Neuronal stem cell (in vitro differentiated cells): ENCODE data around the gene KCNA2.

Source experiments
- DNase-seq: peaks from one replicate; pipeline ENCODE4 v3.0.0-alpha.2; 2013; ENCODE audit warnings: low spot score
- H2AFZ ChIP-seq: one replicate; pipeline ENCODE4 v1.6.1; 2013; ENCODE audit warnings: mild to moderate bottlenecking, low read length, inconsistent platforms
- H2AK5ac ChIP-seq: 2 replicates; pipeline ENCODE4 v1.6.1; 2013; ENCODE audit warnings: low read depth, mild to moderate bottlenecking, inconsistent platforms, low read length, moderate library complexity, mixed read lengths
- H2BK120ac ChIP-seq: 2 replicates; pipeline ENCODE4 v1.6.1; 2013; ENCODE audit warnings: low read depth, mild to moderate bottlenecking, inconsistent platforms, low read length, moderate library complexity, mixed read lengths
- H2BK12ac ChIP-seq: one replicate; pipeline ENCODE4 v1.6.1; 2013; ENCODE audit warnings: low read length, inconsistent platforms
- H2BK15ac ChIP-seq: 2 replicates; pipeline ENCODE4 v1.6.1; 2013; ENCODE audit warnings: mild to moderate bottlenecking, low read length, inconsistent platforms, mixed read lengths
- H2BK5ac ChIP-seq: one replicate; pipeline ENCODE4 v1.6.1; 2013; ENCODE audit warnings: inconsistent platforms, mild to moderate bottlenecking, low read length, moderate library complexity
- H3K14ac ChIP-seq: one replicate; pipeline ENCODE4 v1.6.1; 2013; ENCODE audit warnings: low read length, inconsistent platforms
- H3K18ac ChIP-seq: 2 replicates; pipeline ENCODE4 v1.6.1; 2013; ENCODE audit warnings: low read length, inconsistent platforms
- H3K23ac ChIP-seq: 2 replicates; pipeline ENCODE4 v1.6.1; 2013; ENCODE audit warnings: low read depth, mild to moderate bottlenecking, mixed read lengths, low read length, inconsistent platforms; ENCODE audit not compliant: poor library complexity
- H3K27ac ChIP-seq: replicated peaks from 3 replicates; pipeline ENCODE4 v1.5.1; 2013; ENCODE audit warnings: low read length, inconsistent platforms
- H3K27me3 ChIP-seq, 3 experiments: 2 replicates each; pipeline ENCODE4 v1.6.1; 2013; ENCODE audit warnings: low read length in 3 of 3, mild to moderate bottlenecking in 2 of 3, inconsistent platforms in 1 of 3, low read depth in 1 of 3, mixed read lengths in 1 of 3, moderate library complexity in 1 of 3; ENCODE audit not compliant: control insufficient read depth in 3 of 3, insufficient read depth in 3 of 3
- H3K36me3 ChIP-seq, 2 donors: replicated peaks in 1 of 2; 2 replicates each; pipeline ENCODE4 v1.6.1; 2013; ENCODE audit warnings: low read length in 2 of 2; ENCODE audit not compliant: control insufficient read depth in 2 of 2, insufficient read depth in 2 of 2
- H3K4ac ChIP-seq: 2 replicates; pipeline ENCODE4 v1.6.1; 2013; ENCODE audit warnings: inconsistent platforms, mild to moderate bottlenecking, low read length, moderate library complexity
- H3K4me1 ChIP-seq, 2 donors: 1 replicate in 1 of 2; 2 replicates in 1 of 2; pipeline ENCODE4 v1.6.1; 2013; ENCODE audit warnings: low read length in 2 of 2, low read depth in 1 of 2; ENCODE audit not compliant: control insufficient read depth in 2 of 2, insufficient read depth in 1 of 2
- H3K4me2 ChIP-seq: one replicate; pipeline ENCODE4 v1.6.1; 2013; ENCODE audit warnings: mild to moderate bottlenecking, low read length, inconsistent platforms; ENCODE audit not compliant: insufficient read depth, poor library complexity, severe bottlenecking
- H3K4me3 ChIP-seq, 2 donors: 2 replicates each; pipeline ENCODE4 v1.5.1; 2013; ENCODE audit warnings: low read length in 2 of 2, mild to moderate bottlenecking in 2 of 2, inconsistent platforms in 1 of 2, moderate library complexity in 1 of 2
- H3K79me1 ChIP-seq: one replicate; pipeline ENCODE4 v1.6.1; 2013; ENCODE audit warnings: low read depth, mild to moderate bottlenecking, inconsistent platforms, low read length, moderate library complexity
- H3K9ac ChIP-seq: one replicate; pipeline ENCODE4 v1.6.1; 2013; ENCODE audit warnings: mild to moderate bottlenecking, low read depth, low read length, inconsistent platforms; ENCODE audit not compliant: poor library complexity
- H3K9me3 ChIP-seq, 2 donors: replicated peaks in 1 of 2; 2 replicates each; pipeline versions ENCODE3 to v1.6.1; 2013; ENCODE audit warnings: low read length in 2 of 2, mild to moderate bottlenecking in 2 of 2, inconsistent platforms in 1 of 2, low read depth in 1 of 2, mixed read lengths in 1 of 2, moderate library complexity in 1 of 2; ENCODE audit not compliant: control insufficient read depth in 2 of 2, insufficient read depth in 1 of 2
- H4K8ac ChIP-seq: one replicate; pipeline ENCODE4 v1.6.1; 2013; ENCODE audit warnings: low read depth, mild to moderate bottlenecking, inconsistent platforms, low read length, moderate library complexity
- H4K91ac ChIP-seq: one replicate; pipeline ENCODE4 v1.6.1; 2013; ENCODE audit warnings: low read length, low read depth, mild to moderate bottlenecking, inconsistent platforms; ENCODE audit not compliant: poor library complexity
- WGBS, 2 donors: extraction: QIAGEN DNeasy Blood & Tissue Kit; methylation state at CpG; one replicate each; pipeline ENCODE4 v1.1.7; 2013; ENCODE audit warnings: missing lambda C conversion rate in 2 of 2, mixed read lengths in 1 of 2; ENCODE audit not compliant: insufficient read length in 2 of 2, insufficient replicate concordance in 1 of 2; ENCODE audit errors: extremely low coverage in 2 of 2; 5-methylcytosine and 5-hydroxymethylcytosine counted together

KCNA2 gene

DNA sequence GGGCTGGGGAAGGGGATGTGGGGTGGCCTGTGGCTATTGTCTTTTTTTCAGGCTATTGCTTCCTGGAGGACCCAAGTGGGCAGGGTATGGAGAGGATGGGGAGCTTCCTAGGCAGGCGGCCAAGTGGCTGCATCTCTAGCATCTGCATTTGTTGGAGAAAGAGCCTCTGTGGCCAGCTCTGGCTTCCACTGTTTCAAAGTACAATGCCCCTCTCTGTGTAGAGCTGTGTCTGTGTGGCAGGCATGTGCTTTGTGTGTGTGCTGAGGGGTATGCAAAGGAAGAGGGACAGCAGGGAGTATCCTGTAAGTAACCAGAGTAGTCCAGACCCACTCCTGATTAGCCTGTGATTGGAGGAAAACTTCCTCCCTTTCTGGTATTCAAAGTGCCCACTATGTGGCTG lies 40.6 kb downstream of the KCNA2 start:
- Histone ChIP-seq H3K27me3 (peaks cover 0 to 14% (median 0%) of the 10 kb centered on the region in 3 experiments), H3K4me1 (peaks cover 0 to 5% of the 10 kb centered on the region in 2 donors), H2AFZ (peak overlapping the region; percentile 29), H4K91ac (no peak overlapping the region), H3K18ac (no peak overlapping the region), H3K14ac (no peak overlapping the region), H3K9ac (no peak overlapping the region), H3K4me3 (no peak overlapping the region), H3K4ac (no peak overlapping the region), H2BK5ac (no peak overlapping the region), H3K23ac (no peak overlapping the region), H3K36me3 (no peaks in the 10 kb centered on the region), H3K4me2 (no peak overlapping the region), H2AK5ac (no peak overlapping the region), H3K9me3 (peaks cover 0 to 4% of the 10 kb centered on the region in 2 donors), H4K8ac (no peak overlapping the region), H3K79me1 (peaks cover 1% of the 10 kb centered on the region), H3K27ac (no peak overlapping the region), H2BK15ac (no peak overlapping the region), H2BK120ac (no peak overlapping the region), H2BK12ac (no peak overlapping the region)
- DNase-seq = no peak
- no CpG with 5 or more reads among the region's 1 CpG for WGBS, 2 donors

DNA sequence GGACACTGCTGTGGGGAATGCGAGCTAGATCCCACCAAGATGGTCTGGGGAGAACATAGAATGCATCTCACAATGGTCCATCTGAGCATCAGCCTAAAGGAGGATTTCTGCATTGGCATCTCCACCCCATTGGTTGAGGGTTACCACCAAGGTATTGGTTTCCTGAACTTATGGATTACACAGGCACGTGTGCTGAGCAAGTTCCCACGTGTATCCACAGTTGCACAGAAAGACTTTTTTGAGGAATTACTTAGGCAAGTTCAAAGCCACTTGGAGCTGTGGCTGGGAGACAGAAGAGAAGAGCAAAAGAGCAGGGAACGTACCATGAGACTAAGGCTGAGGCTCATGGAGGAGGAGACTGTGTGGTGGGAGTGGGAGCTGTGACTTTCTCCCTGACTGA lies 43.1 kb downstream of the KCNA2 start:
- Histone ChIP-seq H3K14ac (no peak overlapping the region), H3K4me3 (no peak overlapping the region), H3K9ac (no peak overlapping the region), H3K4ac (no peak overlapping the region), H3K23ac (no peak overlapping the region), H2AK5ac (no peak overlapping the region), H3K36me3 (no peaks in the 10 kb centered on the region), H2BK120ac (no peak overlapping the region), H2BK12ac (no peak overlapping the region), H2AFZ (no peak overlapping the region), H2BK5ac (no peak overlapping the region), H3K18ac (no peak overlapping the region), H3K9me3 (peaks cover 0 to 4% of the 10 kb centered on the region in 2 donors), H3K79me1 (no peaks in the 10 kb centered on the region), H3K27me3 (peaks cover 0 to 15% (median 0%) of the 10 kb centered on the region in 3 experiments), H3K4me1 (peaks cover 0 to 5% of the 10 kb centered on the region in 2 donors), H4K91ac (no peak overlapping the region), H3K4me2 (no peak overlapping the region), H3K27ac (no peak overlapping the region), H2BK15ac (no peak overlapping the region), H4K8ac (no peak overlapping the region)
- no peak for DNase-seq
- no CpG with 5 or more reads among the region's 4 CpGs for WGBS, 2 donors

DNA sequence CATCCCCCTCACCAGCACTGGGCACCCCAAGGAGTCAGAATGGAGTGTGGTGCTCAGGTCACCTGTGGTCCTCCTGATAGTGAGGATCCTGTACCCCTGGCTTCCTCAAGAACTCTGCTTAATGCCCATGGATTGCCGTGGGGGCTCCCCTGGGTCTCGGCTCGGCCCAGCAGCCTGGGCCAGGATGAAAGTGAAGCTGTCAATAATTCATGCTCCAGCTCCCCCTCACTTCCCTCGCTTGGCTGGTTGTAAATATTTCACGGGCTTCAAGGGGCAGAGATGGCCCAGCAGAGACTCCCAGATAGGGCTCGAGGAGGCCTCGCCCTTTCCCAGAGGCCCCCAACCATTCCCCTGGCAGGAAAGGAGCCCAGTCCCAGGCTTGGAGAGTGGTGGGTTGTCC lies 44.6 kb downstream of the KCNA2 start:
- H3K18ac ChIP-seq = peak overlapping the region; percentile 40
- no peak overlapping the region for H2AFZ ChIP-seq
- peaks cover 0 to 5% of the 10 kb centered on the region in 2 donors for H3K4me1 ChIP-seq
- H3K27me3 ChIP-seq = peaks cover 0 to 23% (median 0%) of the 10 kb centered on the region in 3 experiments
- peaks cover 0 to 2% of the 10 kb centered on the region in 2 donors for H3K9me3 ChIP-seq
- no peaks in the 10 kb centered on the region for H3K36me3 ChIP-seq
- H3K4me2 ChIP-seq = no peak overlapping the region
- H2BK120ac ChIP-seq = no peak overlapping the region
- H3K23ac ChIP-seq = no peak overlapping the region
- no peak overlapping the region for H2BK12ac ChIP-seq
- no peak overlapping the region for H2BK5ac ChIP-seq
- no peak overlapping the region for H3K4me3 ChIP-seq
- H4K91ac ChIP-seq = no peak overlapping the region
- no CpG with 5 or more reads among the region's 7 CpGs for WGBS, 2 donors
- H3K27ac ChIP-seq = no peak overlapping the region
- H2AK5ac ChIP-seq = no peak overlapping the region
- H3K9ac ChIP-seq = no peak overlapping the region
- peaks cover 4% of the 10 kb centered on the region for H3K79me1 ChIP-seq
- H3K14ac ChIP-seq = no peak overlapping the region
- no peak overlapping the region for H2BK15ac ChIP-seq
- no peak overlapping the region for H4K8ac ChIP-seq
- no peak for DNase-seq
- no peak overlapping the region for H3K4ac ChIP-seq

DNA sequence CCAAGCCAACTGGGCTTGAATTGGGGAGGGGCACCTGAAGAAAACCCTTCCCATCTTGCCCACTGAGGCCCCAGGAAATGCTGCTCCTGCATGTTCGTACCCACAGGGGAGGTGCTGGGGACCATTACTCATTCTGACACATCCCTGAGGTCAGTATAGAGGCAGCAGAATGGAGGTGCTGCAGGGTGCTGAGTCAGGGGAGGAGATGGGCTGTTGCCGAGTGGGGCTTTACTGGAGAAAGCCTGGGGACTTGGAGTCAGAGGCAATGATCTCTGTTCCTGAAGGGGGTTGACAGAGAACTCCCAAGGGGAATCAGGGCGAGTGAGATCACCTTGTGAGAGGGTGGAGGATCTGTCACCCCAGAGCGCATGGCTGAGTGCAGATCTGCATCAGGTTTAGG lies 47.0 kb downstream of the KCNA2 start:
- Histone ChIP-seq H4K91ac (no peak overlapping the region), H3K14ac (no peak overlapping the region), H3K9me3 (peaks cover 0 to 2% of the 10 kb centered on the region in 2 donors), H2BK15ac (no peak overlapping the region), H3K9ac (no peak overlapping the region), H2AK5ac (peak overlapping the region; percentile 51), H3K36me3 (no peaks in the 10 kb centered on the region), H3K4ac (no peak overlapping the region), H2AFZ (no peak overlapping the region), H3K4me2 (no peak overlapping the region), H3K18ac (no peak overlapping the region), H3K23ac (no peak overlapping the region), H2BK120ac (no peak overlapping the region), H4K8ac (no peak overlapping the region), H3K4me3 (no peak overlapping the region), H3K4me1 (peaks cover 0 to 5% of the 10 kb centered on the region in 2 donors), H3K79me1 (peaks cover 4% of the 10 kb centered on the region), H2BK12ac (no peak overlapping the region), H3K27ac (no peak overlapping the region), H3K27me3 (peaks cover 0 to 47% (median 14%) of the 10 kb centered on the region in 3 experiments), H2BK5ac (no peak overlapping the region)
- no peak for DNase-seq
- WGBS, 2 donors = no CpG with 5 or more reads among the region's 4 CpGs
